GM13977 (cell line): ENCODE data around the gene DAPK1.

Source experiments
- DNase-seq: peaks from one replicate; pipeline ENCODE4 v3.0.0; 2012; ENCODE audit warnings: low spot score
- in situ Hi-C: fragments of 300-500 bp; cut with MboI; formaldehyde crosslinking; loops from one replicate; pipeline ENCODE4 v1.12.0; 2022; ENCODE audit warnings: low sequenced_read_pairs, low pct_unique_long_range_greater_than_20kb, mixed read lengths, inconsistent platforms; ENCODE audit not compliant: unreplicated experiment
- TF ChIP-seq, protein P1 (sequence below): IDR thresholded peaks from 2 replicates; pipeline ENCODE4 v1.5.1; 2012; ENCODE audit warnings: mild to moderate bottlenecking, control low read depth; ENCODE audit not compliant: insufficient read depth; ENCODE audit errors: extremely low read depth, missing control alignments

DAPK1 gene

GRCh38 chr9:87479801-87480201 lies 17.9 kb upstream of the DAPK1 start:
- in situ Hi-C loops = no loop called here
- TF ChIP-seq, protein P1, sequence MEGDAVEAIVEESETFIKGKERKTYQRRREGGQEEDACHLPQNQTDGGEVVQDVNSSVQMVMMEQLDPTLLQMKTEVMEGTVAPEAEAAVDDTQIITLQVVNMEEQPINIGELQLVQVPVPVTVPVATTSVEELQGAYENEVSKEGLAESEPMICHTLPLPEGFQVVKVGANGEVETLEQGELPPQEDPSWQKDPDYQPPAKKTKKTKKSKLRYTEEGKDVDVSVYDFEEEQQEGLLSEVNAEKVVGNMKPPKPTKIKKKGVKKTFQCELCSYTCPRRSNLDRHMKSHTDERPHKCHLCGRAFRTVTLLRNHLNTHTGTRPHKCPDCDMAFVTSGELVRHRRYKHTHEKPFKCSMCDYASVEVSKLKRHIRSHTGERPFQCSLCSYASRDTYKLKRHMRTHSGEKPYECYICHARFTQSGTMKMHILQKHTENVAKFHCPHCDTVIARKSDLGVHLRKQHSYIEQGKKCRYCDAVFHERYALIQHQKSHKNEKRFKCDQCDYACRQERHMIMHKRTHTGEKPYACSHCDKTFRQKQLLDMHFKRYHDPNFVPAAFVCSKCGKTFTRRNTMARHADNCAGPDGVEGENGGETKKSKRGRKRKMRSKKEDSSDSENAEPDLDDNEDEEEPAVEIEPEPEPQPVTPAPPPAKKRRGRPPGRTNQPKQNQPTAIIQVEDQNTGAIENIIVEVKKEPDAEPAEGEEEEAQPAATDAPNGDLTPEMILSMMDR = no peak
- peak; percentile 48 for DNase-seq

DNA sequence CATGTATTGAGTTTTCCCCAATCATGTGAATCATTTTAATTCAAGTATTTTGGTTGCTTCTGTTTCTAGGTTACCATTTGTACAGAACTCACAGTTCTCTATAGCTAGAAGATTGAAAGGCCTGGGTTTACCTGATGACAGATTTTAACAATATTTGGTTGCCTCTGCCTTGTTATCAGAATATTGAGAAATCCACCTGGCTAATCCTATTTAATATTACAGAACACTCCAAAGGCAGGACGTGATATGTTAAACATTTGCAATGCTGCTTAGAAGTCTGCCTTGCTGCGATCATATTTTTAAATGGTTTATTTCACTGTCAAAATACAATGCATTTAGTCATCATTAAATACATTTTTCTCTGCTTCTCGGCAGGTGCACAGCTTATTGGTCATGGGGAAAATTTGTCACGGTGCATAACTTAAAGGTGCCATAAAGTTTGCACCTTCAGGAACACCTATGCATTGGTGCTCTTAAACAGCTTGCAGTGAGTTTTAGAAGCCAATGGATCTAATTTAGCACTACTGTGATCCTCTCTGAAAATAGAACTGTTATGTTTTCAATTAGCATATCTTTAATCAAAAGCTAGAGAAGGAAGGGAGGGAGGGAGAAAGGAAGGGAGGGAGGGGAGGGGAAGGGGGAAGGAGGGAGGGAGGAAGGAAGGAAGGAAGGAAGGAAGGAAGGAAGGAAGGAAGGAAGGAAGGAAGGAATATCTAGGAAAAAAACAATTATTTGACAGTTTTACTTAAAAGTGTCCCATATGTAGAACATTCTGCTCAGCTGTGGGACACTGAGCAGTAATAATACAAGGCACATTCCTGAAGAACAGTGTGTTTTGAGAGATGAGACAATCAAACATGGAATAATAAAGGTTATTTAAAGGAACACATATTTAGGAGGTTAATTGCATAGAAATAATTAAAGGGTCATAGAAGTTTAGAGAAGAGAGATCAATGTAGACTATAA lies 15.5 kb upstream of the DAPK1 start:
- no peak for DNase-seq
- in situ Hi-C loops = no loop called here
- TF ChIP-seq, protein P1 = no peak

GRCh38 chr9:87490225-87490624 lies 7.4 kb upstream of the DAPK1 start:
- TF ChIP-seq, protein P1 = no peak
- DNase-seq = no peak
- in situ Hi-C loops = no loop called here

- no peak for DNase-seq
- TF ChIP-seq, protein P1 = no peak
- in situ Hi-C loops = no loop called here
Observed at GRCh38 chr9:87490907-87491306, 6.8 kb upstream of the DAPK1 start.

- TF ChIP-seq, protein P1 = no peak
- in situ Hi-C loops = no loop called here
Observed at GRCh38 chr9:87491523-87491922, 6.1 kb upstream of the DAPK1 start.

GRCh38 chr9:87492642-87493041 lies 5.0 kb upstream of the DAPK1 start:
- DNase-seq = no peak
- TF ChIP-seq, protein P1 = no peak
- in situ Hi-C loops = no loop called here

More at GRCh38 chr9:87491523-87491922, 6.1 kb upstream of the DAPK1 start:
- no peak for DNase-seq
